Kidney (tissue), 14 donors: ENCODE data around the gene NFYA. TPM values are rescaled to one million over a fixed set of nuclear protein-coding genes. Genes with fewer than 3 reads are reported as not detected.

Experiments used
- DNase-seq, 5 donors: peaks; one replicate each; pipeline ENCODE4 v3.0.0-alpha.2; 2013 to 2020
- FAIRE-seq: peaks from 2 replicates; lab custom pipeline; 2012; peaks lifted over from hg19 to GRCh38; lab: Jason Lieb, UNC
- H3K27ac ChIP-seq, 2 donors: one replicate each; pipeline ENCODE4 v1.7.0; 2013; ENCODE audit warnings: low read depth in 2 of 2, low read length in 2 of 2, inconsistent platforms in 1 of 2
- H3K27me3 ChIP-seq: one replicate; pipeline ENCODE4 v1.7.1; 2013; ENCODE audit warnings: low read length, inconsistent platforms; ENCODE audit not compliant: control insufficient read depth, insufficient read depth
- H3K36me3 ChIP-seq, 3 donors: one replicate each; pipeline versions ENCODE4 v1.7.0 to v1.7.1; 2013; ENCODE audit warnings: low read length in 3 of 3, control low read depth in 1 of 3, inconsistent platforms in 1 of 3; ENCODE audit not compliant: insufficient read depth in 3 of 3, control insufficient read depth in 2 of 3
- H3K4me1 ChIP-seq, 3 donors: one replicate each; pipeline versions ENCODE4 v1.7.0 to v1.7.1; 2013; ENCODE audit warnings: low read length in 3 of 3, inconsistent platforms in 1 of 3, low read depth in 1 of 3; ENCODE audit not compliant: control insufficient read depth in 2 of 3, insufficient read depth in 2 of 3
- H3K4me3 ChIP-seq, 3 donors: one replicate each; pipeline versions ENCODE4 v1.7.0 to v1.8.1; 2013; ENCODE audit warnings: low read length in 3 of 3, control low read depth in 1 of 3, inconsistent platforms in 1 of 3
- H3K9ac ChIP-seq, 3 donors: one replicate each; pipeline versions ENCODE4 v1.7.0 to v1.7.1; 2013; ENCODE audit warnings: low read length in 3 of 3, control low read depth in 1 of 3, inconsistent platforms in 1 of 3
- H3K9me3 ChIP-seq, 3 donors: one replicate each; pipeline versions ENCODE4 v1.7.0 to v1.7.1; 2013; ENCODE audit warnings: low read length in 3 of 3, control low read depth in 1 of 3, inconsistent platforms in 1 of 3; ENCODE audit not compliant: control insufficient read depth in 2 of 3, insufficient read depth in 1 of 3
- intact Hi-C: fragments of 100-400 bp; cut with DNase I; formaldehyde crosslinking; loops from one replicate; pipeline ENCODE4 v1.11.1; 2022
- polyA plus RNA-seq: library from polyadenylated mRNA; stranded (reverse); fragments of 350-450 nt; fragmentation: Illumina TruSeq; extraction: RNeasy Lipid Tissue Mini Kit (QIAGEN cat#74804); gene quantifications from one replicate; pipeline ENCODE4 v1.2.3, GENCODE V29; 2014; ENCODE audit warnings: low read depth, low replicate concordance; ENCODE audit not compliant: insufficient read depth
- total RNA-seq: library from RNA; stranded (reverse); fragmentation: NEBNext Ultra II Directional; extraction: Animal tissue kit (Norgen Biotek cat#: 25700); gene quantifications from one replicate; pipeline ENCODE4 v1.2.1, GENCODE V29; 2021
- TF ChIP-seq, protein P1 (sequence below): IDR thresholded peaks from 3 replicates; pipeline ENCODE4 v1.5.1; 2012; ENCODE audit warnings: mild to moderate bottlenecking, moderate library complexity, borderline replicate concordance; ENCODE audit not compliant: insufficient read depth; ENCODE audit errors: extremely low read depth
- donor health status: control.
- donor health status: control.
- donor health status: control.
- donor health status: control.
- donor health status: control.
- donor health status: DM: yes; HTN: yes; CAD: no.
- donor health status: Normal renal cell carcinoma (clear cell type).

NFYA gene
- total and polyA plus RNA-seq, 2 donors from 2014 or later: 6.4 to 22.5 TPM

DNA sequence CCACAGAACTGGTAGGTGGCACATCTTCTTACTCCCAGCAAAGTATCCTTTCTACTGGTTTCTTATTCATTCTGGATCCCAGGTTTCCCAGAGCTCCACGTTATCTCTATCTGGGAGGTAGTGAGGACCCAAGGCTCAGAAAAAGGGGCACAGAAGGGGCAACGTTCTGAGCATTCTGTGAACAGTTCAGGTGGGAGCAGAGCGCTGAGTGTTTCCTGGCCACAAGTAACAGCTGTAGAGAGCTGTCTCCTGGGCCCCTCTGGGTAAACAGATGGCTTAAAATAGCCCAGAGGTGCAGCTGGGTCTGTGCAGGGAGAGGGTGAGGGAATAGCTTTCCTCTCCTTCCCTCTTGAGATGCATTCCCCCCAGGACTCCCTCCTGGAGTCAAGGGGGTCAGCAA is 17.6 kb upstream of the NFYA start:
- no peak overlapping the region for H3K9ac ChIP-seq
- H3K27ac ChIP-seq: no peak overlapping the region
- peaks cover 0 to 10% (median 0%) of the 10 kb centered on the region in 3 donors for H3K4me1 ChIP-seq
- FAIRE-seq (no peak), DNase-seq (no peak)
- H3K36me3 ChIP-seq: no peaks in the 10 kb centered on the region
- no peaks in the 10 kb centered on the region for H3K27me3 ChIP-seq
- TF ChIP-seq, protein P1, sequence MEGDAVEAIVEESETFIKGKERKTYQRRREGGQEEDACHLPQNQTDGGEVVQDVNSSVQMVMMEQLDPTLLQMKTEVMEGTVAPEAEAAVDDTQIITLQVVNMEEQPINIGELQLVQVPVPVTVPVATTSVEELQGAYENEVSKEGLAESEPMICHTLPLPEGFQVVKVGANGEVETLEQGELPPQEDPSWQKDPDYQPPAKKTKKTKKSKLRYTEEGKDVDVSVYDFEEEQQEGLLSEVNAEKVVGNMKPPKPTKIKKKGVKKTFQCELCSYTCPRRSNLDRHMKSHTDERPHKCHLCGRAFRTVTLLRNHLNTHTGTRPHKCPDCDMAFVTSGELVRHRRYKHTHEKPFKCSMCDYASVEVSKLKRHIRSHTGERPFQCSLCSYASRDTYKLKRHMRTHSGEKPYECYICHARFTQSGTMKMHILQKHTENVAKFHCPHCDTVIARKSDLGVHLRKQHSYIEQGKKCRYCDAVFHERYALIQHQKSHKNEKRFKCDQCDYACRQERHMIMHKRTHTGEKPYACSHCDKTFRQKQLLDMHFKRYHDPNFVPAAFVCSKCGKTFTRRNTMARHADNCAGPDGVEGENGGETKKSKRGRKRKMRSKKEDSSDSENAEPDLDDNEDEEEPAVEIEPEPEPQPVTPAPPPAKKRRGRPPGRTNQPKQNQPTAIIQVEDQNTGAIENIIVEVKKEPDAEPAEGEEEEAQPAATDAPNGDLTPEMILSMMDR: no peak
- no peaks in the 10 kb centered on the region for H3K9me3 ChIP-seq
- H3K4me3 ChIP-seq: no peak overlapping the region
- intact Hi-C loops: no loop called here

DNA sequence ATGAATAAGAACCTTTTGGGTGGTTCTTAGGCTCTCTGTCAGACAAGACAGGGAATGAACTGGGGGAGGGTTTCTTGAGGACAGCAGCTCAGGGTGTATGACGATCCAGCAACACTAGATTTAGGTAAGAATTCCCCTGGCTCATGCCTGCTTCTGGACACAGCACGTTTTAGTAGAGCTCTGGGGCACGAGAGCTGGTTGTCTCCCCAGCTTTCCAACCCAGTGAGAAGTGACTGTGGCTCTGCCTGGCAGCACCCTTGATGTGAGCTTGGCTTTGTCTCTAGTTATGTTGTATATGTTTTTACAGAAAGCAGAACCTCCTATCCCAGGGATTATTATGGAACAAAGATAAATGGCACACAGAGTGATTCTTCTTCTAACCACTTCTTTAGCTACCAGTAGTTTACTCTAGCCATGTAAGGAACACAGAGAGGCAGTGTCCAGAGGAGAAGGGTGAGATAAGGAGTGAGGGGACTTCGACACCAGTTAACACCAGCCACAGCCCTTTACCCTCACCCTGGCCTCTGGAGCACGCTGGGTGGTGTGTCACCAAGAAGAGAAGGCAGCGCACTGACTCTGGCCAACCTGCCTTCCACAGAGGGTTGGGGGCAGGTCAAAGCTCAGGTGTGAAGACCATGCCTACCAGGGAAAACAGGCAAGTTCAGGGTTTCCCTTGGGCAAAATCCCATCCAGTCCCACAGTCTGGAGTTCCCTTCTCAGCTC is 15.8 kb upstream of the NFYA start:
- H3K27me3 ChIP-seq: no peaks in the 10 kb centered on the region
- FAIRE-seq (no peak), DNase-seq (no peak)
- peaks cover 0 to 14% (median 4%) of the 10 kb centered on the region in 3 donors for H3K4me1 ChIP-seq
- H3K9me3 ChIP-seq: no peaks in the 10 kb centered on the region
- H3K27ac ChIP-seq: peak overlapping the region; percentile 14 to 34
- TF ChIP-seq, protein P1: no peak
- H3K4me3 ChIP-seq: no peak overlapping the region
- no peaks in the 10 kb centered on the region for H3K36me3 ChIP-seq
- intact Hi-C loops: no loop called here
- no peak overlapping the region for H3K9ac ChIP-seq

DNA sequence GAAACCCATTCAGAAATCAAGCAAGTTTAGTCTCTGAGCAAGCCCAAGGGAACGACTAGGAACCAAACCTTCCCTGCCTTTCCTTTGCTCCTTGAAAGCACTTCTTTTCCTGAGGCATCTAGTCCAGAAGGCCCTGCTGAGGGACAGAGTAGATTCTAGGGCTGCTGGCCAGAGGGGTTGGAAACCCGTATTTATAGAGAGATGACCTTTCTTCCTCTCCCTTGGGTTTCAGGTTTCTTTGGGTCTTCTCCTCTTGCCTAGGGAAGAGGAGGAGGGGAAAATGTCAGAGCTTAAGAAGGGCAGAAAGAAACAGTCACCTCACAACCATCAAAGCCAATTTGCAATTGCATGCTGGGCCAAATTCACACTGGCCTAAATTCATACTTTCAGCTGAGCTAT is 14.0 kb upstream of the NFYA start:
- TF ChIP-seq, protein P1: no peak
- no peak overlapping the region for H3K4me3 ChIP-seq
- no peaks in the 10 kb centered on the region for H3K9me3 ChIP-seq
- H3K4me1 ChIP-seq: peaks cover 0 to 14% (median 4%) of the 10 kb centered on the region in 3 donors
- no peak overlapping the region for H3K9ac ChIP-seq
- H3K27me3 ChIP-seq: no peaks in the 10 kb centered on the region
- intact Hi-C loops: no loop called here
- peak overlapping the region; percentile 1 to 34 for H3K27ac ChIP-seq
- no peaks in the 10 kb centered on the region for H3K36me3 ChIP-seq
- FAIRE-seq (no peak), DNase-seq (no peak)

DNA sequence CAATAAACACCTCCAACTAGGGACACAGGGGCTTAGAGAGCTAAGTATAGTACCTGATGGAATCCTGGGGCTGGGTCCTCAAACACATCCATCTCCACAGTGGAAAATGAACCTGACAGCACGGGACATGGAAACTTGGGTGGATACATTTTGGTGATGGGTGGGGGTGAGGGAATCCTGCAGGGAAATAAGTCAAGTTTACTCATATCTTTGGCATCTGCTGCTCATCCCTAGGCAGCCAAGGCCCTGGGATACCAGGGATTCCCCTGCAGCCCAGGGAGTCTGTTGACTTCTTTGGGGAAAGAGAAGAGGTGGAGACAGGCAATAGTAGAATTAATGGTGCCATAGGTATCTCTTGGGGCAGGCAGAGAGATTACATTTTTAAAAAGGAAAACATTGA is 13.2 kb upstream of the NFYA start:
- intact Hi-C loops: no loop called here
- Histone ChIP-seq H3K27ac (no peak overlapping the region), H3K4me1 (peaks cover 0 to 22% (median 9%) of the 10 kb centered on the region in 3 donors), H3K9me3 (no peaks in the 10 kb centered on the region), H3K4me3 (no peak overlapping the region), H3K27me3 (no peaks in the 10 kb centered on the region), H3K9ac (no peak overlapping the region), H3K36me3 (no peaks in the 10 kb centered on the region)
- DNase-seq (no peak), FAIRE-seq (no peak)
- TF ChIP-seq, protein P1: no peak
